Measurements from ENCODE around the gene EARS2. TPM values are rescaled to one million over a fixed set of nuclear protein-coding genes. Genes with fewer than 3 reads are reported as not detected.

Gene EARS2
- polyA plus RNA-seq, 1 donor (not counting 4 experiments of a cell fraction or from before 2014, with no cell fraction given), result 32.7 TPM

GRCh38 chr16:23575834-23576233, 18.7 kb upstream of the EARS2 start:
- FAIRE-seq (no peak), DNase-seq (ENCODE audit: low read depth, low spot score) (no peak)
- Histone ChIP-seq H3K4me1 (ENCODE audit: control insufficient read depth, extremely low read depth, insufficient read depth, low read length) (no peaks in the 10 kb centered on the region), H3K36me3 (ENCODE audit: control insufficient read depth in 2 of 2, extremely low read depth in 1 of 2, insufficient read depth in 2 of 2, low read length in 2 of 2) (peaks cover 12 to 19% of the 10 kb centered on the region in 2 experiments), H3K27me3 (ENCODE audit: control insufficient read depth, extremely low read depth, insufficient read depth, low read length) (no peaks in the 10 kb centered on the region), H3K9ac (ENCODE audit: control insufficient read depth, extremely low read depth, insufficient read depth, low read length) (no peak overlapping the region), H3K9me1 (ENCODE audit: control insufficient read depth, extremely low read depth, insufficient read depth, low read length) (no peaks in the 10 kb centered on the region), H3K27ac (ENCODE audit: control insufficient read depth, insufficient read depth, low read length) (no peak overlapping the region), H3K4me2 (ENCODE audit: control insufficient read depth, extremely low read depth, insufficient read depth, low read depth, low read length) (no peak overlapping the region), H3K79me2 (ENCODE audit: control insufficient read depth, insufficient read depth, low read length) (no peaks in the 10 kb centered on the region), H2AFZ (ENCODE audit: control insufficient read depth, low read length) (no peak overlapping the region), H3K4me3 (ENCODE audit: control insufficient read depth in 2 of 3, extremely low read depth in 1 of 3, insufficient read depth in 2 of 3, low read depth in 1 of 3, low read length in 3 of 3) (no peak overlapping the region), H3K9me3 (ENCODE audit: control insufficient read depth, low read depth, low read length) (no peaks in the 10 kb centered on the region), H4K20me1 (ENCODE audit: control insufficient read depth, extremely low read depth, insufficient read depth, low read length) (no peaks in the 10 kb centered on the region)
- dilution Hi-C loops (cut with MboI; ENCODE audit: extremely low pct_ligation_motif_present, low sequenced_read_pairs), result no loop called here
- TF ChIP-seq CTCF (optimal IDR thresholded peaks at IDR 0.05 in 1 of 3, IDR thresholded peaks at IDR 0.05 in 1 of 3, conservative IDR thresholded peaks at IDR 0.05 in 1 of 3; ENCODE audit: extremely low read depth in 1 of 3, insufficient read depth in 2 of 3, low read length in 3 of 3), result no peak
- TF ChIP-seq EZH2 (IDR thresholded peaks at IDR 0.05; ENCODE audit: low read length), result no peak

GRCh38 chr16:23573817-23574216, 16.7 kb upstream of the EARS2 start:
- Histone ChIP-seq H3K9ac (ENCODE audit: control insufficient read depth, extremely low read depth, insufficient read depth, low read length) (no peak overlapping the region), H3K79me2 (ENCODE audit: control insufficient read depth, insufficient read depth, low read length) (no peaks in the 10 kb centered on the region), H3K9me3 (ENCODE audit: control insufficient read depth, low read depth, low read length) (no peaks in the 10 kb centered on the region), H3K4me3 (ENCODE audit: control insufficient read depth in 2 of 3, extremely low read depth in 1 of 3, insufficient read depth in 2 of 3, low read depth in 1 of 3, low read length in 3 of 3) (no peak overlapping the region), H3K4me2 (ENCODE audit: control insufficient read depth, extremely low read depth, insufficient read depth, low read depth, low read length) (no peak overlapping the region), H3K27me3 (ENCODE audit: control insufficient read depth, extremely low read depth, insufficient read depth, low read length) (no peaks in the 10 kb centered on the region), H3K9me1 (ENCODE audit: control insufficient read depth, extremely low read depth, insufficient read depth, low read length) (no peaks in the 10 kb centered on the region), H3K4me1 (ENCODE audit: control insufficient read depth, extremely low read depth, insufficient read depth, low read length) (no peaks in the 10 kb centered on the region), H4K20me1 (ENCODE audit: control insufficient read depth, extremely low read depth, insufficient read depth, low read length) (no peaks in the 10 kb centered on the region), H3K27ac (ENCODE audit: control insufficient read depth, insufficient read depth, low read length) (no peak overlapping the region), H3K36me3 (ENCODE audit: control insufficient read depth in 2 of 2, extremely low read depth in 1 of 2, insufficient read depth in 2 of 2, low read length in 2 of 2) (peaks cover 19 to 25% of the 10 kb centered on the region in 2 experiments), H2AFZ (ENCODE audit: control insufficient read depth, low read length) (no peak overlapping the region)
- no peak for DNase-seq (ENCODE audit: low read depth, low spot score)
- TF ChIP-seq EZH2 (IDR thresholded peaks at IDR 0.05; ENCODE audit: low read length), result no peak
- no peak for TF ChIP-seq CTCF (optimal IDR thresholded peaks at IDR 0.05 in 1 of 3, IDR thresholded peaks at IDR 0.05 in 1 of 3, conservative IDR thresholded peaks at IDR 0.05 in 1 of 3; ENCODE audit: extremely low read depth in 1 of 3, insufficient read depth in 2 of 3, low read length in 3 of 3)
- dilution Hi-C loops (cut with MboI; ENCODE audit: extremely low pct_ligation_motif_present, low sequenced_read_pairs), result no loop called here
- FAIRE-seq, result no peak
